ENCODE data around the gene PARD3.
"Not testable (repeated sequence)": the region's sequence is repeated elsewhere in the genome, so short reads cannot be mapped to it uniquely, and the experiment has no call there.

Gene PARD3

DNA sequence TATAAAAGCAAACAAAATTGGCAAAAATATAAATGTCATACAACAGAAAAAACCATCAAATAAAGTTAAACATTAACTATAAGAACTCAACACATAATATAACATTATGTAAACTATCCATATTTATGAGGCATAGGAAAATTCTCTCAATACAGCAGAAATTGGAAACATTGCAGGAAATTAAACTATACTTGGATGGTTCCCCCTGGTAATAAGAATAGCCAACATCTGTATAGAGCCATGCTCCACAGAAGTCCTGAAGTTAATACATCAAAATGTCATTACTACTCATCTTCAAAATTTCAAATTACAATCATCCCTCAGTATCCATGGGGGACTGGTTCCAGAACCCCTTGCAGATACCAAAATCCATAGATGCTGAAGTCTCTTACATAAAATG lies 350.5 kb downstream of the PARD3 start:
- DNase-seq (ENCODE audit: low read depth): no peak

DNA sequence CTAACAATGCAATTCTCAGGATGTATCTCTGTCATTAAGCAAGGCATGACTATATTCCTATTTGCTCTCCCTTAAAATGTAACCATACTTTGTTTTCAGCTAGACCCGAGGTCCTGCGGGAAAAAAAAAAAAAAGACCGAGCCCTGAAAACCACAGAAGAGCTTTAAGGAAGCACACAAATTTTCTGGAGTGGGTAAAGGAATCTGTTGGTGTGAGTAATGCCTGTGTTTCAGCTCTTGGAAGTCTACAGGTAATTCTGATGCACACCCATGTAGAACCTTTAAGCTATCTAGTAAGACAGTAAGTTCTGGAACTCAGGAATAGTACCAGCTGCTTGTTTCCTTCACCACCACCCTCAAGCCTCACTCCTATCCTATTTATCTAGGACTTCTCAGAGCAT lies 351.1 kb downstream of the PARD3 start:
- no peak for DNase-seq (ENCODE audit: low read depth)

DNA sequence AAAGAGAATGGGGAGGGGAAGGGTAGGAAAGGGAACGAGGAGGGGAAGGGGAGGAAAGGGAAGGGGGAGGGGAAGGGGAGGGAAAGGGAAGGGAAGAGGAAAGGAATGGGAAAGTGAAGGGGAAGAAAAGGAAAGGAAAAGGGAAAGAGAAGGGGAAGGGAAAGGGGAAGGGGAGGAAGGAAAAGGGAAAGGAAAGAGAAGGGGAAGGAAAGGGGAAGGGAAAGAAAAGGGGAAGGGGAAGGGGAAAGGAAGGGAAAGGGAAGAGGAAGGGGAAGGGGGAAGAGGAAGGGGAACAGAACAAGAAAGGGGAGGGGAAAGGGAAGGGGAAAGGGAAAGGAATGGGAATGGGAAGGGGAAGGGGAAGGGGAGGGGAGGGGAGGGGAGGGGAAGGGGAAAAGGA lies 352.1 kb downstream of the PARD3 start:
- no peak for DNase-seq (ENCODE audit: low read depth)

DNA sequence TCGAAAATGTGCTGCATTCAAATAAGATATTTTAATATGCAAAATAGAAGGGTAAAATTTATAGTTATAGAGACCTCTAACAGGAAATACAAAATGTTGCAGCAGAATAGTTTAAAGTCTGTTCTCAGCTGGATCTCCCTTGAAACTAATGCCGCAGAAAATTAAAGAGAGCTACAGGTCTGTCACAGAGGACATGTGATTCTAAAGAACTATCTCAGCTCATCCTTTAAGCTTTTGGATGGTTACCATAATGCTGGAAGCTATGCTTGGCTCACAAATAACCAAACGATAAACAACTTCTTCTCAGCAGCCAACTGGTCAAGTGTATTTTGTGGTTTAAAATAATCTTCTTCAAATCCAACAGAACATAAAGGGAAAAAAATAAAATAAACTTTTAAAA lies 353.0 kb downstream of the PARD3 start:
- no peak for DNase-seq (ENCODE audit: low read depth)

DNA sequence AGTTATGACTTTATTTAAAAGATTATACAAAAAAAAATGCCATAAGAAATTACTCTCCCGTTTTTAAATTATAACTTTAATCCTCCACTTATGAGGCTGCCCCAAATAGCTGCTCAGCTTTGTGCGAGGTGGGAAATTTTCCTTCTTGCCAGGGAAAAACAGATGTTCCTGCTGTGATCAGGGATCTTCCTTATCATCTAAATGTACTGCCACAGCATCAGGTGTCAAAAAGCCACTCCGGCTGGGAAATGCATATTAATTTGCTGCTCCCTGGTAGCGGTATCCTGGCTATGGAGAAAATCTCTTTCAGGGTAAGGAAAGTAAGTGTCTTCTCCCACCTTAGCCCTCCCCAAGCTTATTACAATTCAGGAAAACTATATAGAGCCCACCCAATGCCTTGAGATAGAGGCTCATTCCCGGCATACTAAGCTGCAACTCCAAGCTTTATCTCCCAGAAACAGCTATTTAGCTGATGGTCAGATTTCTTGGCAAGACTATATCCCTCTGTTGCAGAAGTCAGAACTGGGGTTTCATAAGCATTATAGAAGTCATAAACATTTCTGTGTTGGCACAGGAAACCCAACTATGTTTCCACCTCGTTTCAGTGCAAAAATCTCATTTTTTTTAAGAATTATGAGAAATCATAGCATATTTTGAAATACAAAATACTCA lies 360.4 kb downstream of the PARD3 start:
- no peak for DNase-seq (ENCODE audit: low read depth)

DNA sequence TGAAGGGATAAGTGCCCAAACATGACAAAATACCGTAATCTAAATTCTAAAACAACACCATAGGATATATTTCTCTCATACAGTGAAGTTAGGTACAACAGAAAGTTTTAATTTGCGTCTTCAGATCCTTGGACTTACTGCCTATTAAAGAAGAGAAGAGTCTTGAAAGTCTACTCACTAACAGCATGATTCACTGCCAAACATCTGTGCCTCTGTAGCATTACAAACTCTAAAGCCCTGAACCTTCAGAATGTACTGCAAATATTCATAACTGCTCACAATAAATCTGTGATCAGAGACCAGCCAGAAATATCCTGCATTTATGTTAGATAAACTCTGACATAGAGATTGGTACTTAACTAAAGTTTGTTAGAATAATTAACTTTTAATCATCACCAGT lies 365.3 kb downstream of the PARD3 start:
- no peak for DNase-seq (ENCODE audit: low read depth)

DNA sequence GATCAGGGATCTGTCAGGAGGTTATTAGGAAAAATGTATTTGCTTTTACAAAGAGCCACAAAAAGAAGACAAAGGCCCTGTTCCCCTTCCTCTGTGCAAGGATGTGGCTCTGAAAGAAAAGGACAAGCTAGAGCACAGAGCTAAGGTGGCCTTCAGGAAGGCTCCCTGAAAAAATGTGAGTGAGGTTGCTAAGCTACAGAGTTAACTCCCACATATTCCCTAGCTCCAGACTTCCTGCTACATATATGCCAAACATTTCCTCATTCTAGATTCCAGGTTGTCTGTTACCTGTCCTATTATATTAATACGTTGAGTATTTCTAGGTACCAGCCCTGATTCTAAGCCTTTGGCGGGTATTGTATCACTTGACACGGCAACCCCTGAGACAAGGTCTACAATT lies 369.0 kb downstream of the PARD3 start:
- no peak for DNase-seq (ENCODE audit: low read depth)

DNA sequence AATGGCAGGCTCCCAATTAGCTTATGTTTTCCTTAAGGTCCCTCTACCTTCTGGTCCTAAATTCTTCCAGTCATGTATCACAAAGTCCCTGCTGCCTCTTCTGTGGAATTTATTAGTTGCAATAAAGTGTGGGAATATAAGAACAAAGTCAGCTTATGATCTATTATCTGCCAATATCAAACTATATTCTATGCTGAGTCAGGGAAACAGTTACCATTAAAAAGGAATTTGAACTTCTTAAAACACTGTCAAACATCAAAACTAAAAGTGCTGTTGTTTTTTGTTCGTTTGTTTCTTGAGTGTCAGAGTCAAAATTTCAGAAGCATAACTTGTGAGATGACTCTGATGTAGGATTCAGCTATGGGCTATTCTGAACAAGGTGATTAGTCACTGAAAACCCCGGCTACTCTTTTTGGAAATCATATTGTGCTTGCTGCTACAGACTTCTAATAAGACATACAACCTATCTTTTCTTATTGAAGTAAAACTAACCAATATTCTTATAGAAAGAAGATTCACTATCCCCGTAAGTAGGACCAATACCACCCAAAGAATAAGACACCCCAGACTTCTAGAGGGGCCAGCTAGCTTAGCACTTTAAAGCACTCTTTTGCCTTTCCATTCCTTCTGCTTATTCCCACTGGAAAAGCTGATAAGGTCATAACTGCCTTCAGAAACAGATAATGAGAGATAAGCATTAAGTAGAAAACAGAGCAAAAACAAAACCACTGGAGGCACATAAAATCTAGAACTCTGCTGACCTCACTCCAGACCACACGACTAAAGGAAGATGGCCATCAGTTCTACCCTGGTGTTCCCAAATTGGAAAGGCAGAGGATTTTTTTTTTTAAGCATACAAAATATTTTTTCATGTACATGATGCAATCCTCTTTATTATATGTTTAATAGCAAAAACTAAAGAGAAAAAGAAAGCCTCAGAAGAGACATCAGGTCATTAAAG lies 370.6 kb downstream of the PARD3 start:
- no peak for DNase-seq (ENCODE audit: low read depth)

DNA sequence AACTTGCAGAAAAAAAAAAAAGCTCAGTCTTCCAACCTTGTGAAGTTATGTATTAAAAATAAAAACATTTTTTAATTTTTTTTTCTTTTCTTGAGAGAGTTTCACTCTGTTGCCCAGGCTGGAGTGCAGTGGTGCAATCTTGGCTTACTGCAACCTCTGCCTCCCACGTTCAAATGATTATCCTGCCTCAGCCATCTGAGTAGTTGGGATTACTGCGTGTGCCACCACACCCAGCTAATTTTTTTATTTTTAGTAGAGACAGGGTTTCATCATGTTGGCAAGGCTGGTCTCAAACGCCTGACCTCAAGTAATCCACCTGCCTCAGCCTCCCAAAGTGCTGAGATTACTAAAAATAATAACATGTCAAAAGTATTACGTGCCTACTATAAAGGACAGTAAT lies 375.7 kb downstream of the PARD3 start:
- not testable (repeated sequence) for DNase-seq (ENCODE audit: low read depth)

DNA sequence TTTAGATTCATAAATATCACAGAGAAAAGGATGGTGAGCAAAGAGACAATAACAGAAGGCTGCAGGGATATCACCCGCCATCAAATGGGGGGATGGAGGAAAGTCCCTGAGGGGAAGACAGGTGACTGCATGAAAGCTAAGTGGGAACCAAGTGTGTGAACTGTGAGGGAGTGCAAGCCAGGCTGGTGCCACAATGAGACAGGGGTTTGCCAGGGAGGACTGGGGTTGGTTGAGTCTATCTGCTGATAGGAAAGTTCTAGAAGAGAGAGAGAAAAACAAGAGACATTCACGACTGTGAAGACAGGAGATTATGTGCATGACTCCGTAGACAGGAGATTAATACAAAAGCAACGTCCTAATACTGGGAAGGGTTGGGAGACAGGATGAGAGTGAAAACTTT lies 376.4 kb downstream of the PARD3 start:
- no peak for DNase-seq (ENCODE audit: low read depth)

DNA sequence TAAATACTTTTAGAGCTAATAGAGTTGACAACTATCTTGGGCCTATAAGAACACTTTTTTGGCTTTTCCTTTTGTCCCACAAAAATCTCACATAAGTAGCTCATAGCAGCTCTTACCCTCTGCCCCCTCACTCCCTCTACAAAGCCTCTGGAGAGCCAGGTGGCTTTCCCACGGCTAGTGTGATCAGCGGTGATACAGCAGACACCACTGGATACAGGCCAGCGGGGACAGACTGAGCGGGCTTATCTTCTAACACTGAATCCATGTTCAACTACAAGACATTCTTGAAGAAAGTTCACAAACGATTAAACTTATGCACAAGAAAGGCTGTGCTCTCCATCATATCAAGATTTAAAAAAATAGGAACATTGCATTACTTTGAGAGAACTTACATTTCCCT lies 377.2 kb downstream of the PARD3 start:
- no peak for DNase-seq (ENCODE audit: low read depth)

DNA sequence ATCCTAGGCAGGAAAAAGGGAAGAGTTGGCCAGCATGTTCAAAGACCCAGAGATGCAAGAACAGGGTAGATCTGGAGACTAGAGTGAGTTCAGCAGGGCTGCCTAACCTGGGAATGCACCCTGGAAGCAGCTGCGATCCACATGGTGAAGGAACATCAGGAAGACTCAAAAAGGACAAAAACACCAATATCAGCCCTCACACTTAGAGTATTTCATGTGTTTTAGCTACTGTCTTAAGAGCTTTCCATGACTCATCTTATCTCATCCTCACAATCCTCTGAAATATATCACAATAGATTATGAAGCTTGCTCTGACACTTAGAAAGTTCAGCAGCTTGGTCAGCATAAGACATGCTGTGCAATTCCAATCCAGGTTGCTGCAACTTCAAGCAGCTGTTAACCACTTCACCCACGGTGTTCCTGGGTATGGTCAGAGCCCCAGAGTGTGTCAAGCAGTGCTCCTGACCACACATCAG lies 380.9 kb downstream of the PARD3 start:
- no peak for DNase-seq (ENCODE audit: low read depth)

DNA sequence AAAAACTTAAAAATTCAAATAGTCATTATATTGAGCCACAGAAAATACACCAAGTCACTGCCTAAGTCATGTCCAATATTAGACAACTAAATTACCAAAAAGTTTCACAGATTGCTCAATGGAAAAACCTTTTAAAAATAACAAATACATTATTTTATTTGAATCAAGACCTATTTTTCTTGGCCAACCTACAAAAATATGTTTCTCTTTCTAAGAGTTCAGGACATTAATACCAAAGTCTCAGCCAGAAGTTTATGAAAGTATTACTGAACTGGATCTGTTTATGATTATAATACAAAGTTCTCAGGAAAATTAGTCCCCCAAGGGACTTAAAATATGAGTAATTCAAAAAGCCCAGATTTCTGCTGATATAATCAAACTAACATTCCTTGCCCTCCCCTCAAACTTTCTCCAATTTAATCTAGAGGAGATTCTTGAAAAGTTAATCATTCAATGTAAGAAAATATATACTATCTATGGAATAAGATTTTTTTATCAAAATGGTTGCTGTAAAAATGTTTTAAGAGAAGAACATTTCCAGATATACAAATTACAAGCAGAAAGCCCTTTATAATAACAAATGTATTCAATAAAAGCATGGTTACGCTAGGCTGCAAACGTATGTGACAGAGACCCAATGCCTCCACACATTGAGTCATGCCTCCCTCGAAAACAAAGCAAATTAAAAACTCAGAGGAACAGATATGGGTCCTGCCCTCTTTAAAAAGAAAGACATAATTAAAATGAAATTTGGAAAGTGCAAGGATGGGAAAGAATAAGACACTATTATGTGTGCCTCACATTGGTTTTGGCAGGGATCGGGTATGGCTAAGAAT lies 381.6 kb downstream of the PARD3 start:
- DNase-seq (ENCODE audit: low read depth): no peak

DNA sequence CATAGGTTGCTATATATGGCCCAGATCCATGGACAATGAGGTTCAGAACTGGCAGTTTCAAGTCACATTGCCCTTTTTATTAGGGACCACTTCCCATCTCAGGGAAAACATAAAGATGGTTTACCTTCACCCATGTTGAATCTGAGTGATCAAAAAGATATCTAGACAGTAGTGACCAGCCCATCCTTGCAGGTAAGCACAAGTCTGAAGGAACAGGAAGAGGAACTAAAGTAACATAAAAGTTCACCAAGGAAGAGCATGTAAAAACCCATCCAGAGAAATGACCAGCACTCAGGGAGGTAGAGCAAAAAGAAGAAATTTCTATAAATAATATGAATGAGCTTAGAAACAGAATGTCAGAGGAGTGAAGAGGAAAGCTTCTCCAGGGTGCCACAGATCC lies 382.5 kb downstream of the PARD3 start:
- DNase-seq (ENCODE audit: low read depth): no peak

DNA sequence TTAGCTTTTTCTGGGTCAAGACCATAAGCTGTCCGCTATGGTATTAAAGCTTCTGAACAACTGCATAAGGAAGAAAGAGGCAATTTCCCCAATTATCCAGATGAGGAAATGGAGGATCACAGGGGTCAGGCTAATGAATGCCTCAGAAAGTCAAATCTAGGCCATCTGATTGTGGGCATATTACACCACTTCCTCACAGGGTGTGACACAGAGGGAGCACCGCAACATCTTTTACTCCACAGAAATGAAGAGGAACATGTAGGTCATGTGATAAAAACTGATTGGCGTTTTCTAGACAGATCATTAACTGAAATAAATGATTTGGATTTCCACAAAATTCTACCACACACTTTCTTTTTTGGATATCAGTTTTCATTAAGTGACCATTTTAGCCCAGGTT lies 384.4 kb downstream of the PARD3 start:
- DNase-seq (ENCODE audit: low read depth): no peak

DNA sequence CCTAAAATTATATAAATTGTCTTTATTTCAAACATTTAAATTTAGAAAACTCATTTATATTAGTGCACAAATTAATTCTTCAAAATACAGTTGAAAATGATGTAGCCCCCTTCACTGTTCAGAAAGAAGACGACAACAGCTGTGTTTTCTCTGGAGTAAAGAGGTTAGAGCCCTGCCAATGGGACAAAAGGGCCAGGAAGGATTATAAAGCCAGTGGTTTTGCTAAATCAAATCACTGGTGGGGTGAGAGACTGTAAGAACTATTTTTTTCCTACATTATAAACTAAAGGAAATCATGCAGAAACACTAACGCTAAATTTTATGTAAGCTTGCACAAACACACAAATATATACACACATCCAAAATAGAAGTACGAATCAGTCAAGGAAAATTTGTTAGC lies 386.6 kb downstream of the PARD3 start:
- no peak for DNase-seq (ENCODE audit: low read depth)

DNA sequence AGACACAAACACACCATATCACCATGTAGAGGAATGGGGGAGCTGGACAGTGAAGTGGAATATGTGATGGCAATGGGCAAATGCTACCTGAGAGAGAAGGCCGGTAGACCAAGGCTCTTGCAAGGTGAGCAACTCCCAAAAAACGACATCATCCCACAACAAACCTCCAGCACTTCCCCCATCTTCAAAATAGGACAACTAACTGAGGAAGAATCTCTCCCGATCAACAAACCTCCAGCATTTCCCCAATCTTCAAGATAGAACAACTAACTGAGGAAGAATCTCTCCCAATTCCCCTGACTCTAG lies 387.2 kb downstream of the PARD3 start:
- DNase-seq (ENCODE audit: low read depth): no peak

DNA sequence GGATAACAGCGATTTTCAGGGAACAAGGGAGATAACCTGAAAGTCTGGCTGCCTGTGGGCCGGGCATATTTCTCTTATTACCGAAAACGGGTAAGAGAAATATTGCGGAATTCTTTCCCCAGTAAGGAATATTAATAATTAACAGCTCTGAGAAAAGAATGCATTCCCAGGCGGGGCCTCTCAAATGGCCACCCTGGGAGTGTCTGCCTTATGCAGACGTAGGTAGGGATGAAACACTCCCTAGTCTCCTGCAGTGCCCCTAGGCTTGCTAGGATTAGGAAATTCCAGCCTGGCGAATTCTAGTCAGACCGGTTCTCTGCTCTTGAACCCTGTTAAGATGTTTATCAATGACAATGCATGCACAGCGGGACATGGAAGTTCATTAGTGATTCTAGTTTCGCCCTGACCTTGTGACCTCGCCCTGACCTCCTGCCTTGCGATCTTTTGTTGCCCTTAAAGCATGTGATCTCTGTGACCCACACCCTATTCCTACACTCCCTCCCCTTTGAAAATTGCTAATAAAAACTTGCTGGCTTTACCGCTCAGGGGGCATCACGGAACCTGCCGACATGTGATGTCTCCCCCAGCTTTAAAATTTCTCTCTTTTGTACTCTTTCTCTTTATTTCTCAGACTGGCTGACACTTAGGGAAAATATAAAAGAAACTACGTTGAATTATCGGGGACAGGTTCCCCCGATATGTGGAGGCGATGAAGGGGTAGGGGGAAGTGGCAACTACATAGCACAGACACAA lies 387.8 kb downstream of the PARD3 start:
- DNase-seq (ENCODE audit: low read depth): not testable (repeated sequence)

DNA sequence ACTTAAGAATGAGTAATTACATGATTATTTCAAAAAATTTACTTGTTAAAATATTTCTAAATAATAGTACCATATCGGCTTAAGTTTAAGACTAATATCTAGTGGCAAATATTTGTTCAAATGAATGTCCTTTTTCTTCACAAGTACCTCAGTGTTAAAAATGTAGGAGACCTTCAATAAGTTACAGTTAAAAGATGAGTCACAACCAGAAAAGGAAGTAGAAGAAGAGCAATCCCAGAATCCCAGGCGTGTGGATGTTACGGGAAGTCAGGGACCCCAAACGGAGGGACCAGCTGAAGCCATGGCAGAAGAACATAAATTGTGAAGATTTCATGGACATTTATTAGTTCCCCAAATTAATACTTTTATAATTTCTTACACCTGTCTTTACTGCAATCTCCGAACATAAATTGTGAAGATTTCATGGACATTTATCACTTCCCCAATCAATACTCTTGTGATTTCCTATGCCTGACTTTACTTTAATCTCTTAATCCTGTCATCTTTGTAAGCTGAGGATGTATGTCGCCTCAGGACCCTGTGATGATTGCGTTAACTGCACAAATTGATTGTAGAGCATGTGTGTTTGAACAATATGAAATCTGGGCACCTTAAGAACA lies 388.4 kb downstream of the PARD3 start:
- not testable (repeated sequence) for DNase-seq (ENCODE audit: low read depth)

DNA sequence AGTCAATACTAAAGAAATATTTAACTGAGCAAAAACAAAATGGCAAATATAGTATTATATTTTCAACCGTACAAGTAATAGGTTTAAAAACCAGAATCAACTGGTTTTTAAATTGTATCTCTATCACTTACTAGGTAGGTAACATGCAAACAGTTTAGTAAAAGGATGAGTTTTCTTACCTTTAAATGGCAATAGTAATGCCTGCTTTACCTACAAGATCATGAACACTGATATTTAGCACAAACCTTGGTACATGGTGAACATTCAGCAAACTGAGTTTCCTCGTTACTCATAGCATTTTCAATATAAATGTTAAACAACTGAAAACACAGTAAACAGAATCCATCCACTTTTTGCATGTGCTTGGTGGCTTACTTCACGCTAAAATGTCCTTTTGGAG lies 389.1 kb downstream of the PARD3 start:
- no peak for DNase-seq (ENCODE audit: low read depth)

All from activated T-helper 9 cell treated with anti-CD3 and anti-CD28 coated beads, Interleukin-2, amount 50 U/mL, for 16 hours (primary cell).